Trophoblast cell (in vitro differentiated cells and primary cell): ENCODE data around the gene GXYLT1.

ENCODE experiments used
- DNase-seq, 2 donors: peaks; one replicate each; pipeline ENCODE4 v3.0.0-alpha.2; 2016
- H2AFZ ChIP-seq: 2 replicates; pipeline ENCODE4 v1.6.1; 2013; ENCODE audit warnings: low read length, moderate library complexity, mild to moderate bottlenecking; ENCODE audit not compliant: insufficient read depth, poor library complexity
- H2AK5ac ChIP-seq: 2 replicates; pipeline ENCODE4 v1.6.1; 2013; ENCODE audit warnings: mild to moderate bottlenecking, low read length
- H2BK120ac ChIP-seq: 2 replicates; pipeline ENCODE4 v1.6.1; 2013; ENCODE audit warnings: low read length, mild to moderate bottlenecking, moderate library complexity; ENCODE audit not compliant: insufficient read depth, poor library complexity
- H2BK12ac ChIP-seq: 2 replicates; pipeline ENCODE4 v1.6.1; 2013; ENCODE audit warnings: mild to moderate bottlenecking, low read length, moderate library complexity
- H2BK5ac ChIP-seq: 2 replicates; pipeline ENCODE4 v1.6.1; 2013; ENCODE audit warnings: low read length, low read depth, moderate library complexity, mild to moderate bottlenecking; ENCODE audit not compliant: poor library complexity
- H3K14ac ChIP-seq: 2 replicates; pipeline ENCODE4 v1.6.1; 2013; ENCODE audit warnings: mild to moderate bottlenecking, low read length
- H3K18ac ChIP-seq: 2 replicates; pipeline ENCODE4 v1.6.1; 2013; ENCODE audit warnings: mild to moderate bottlenecking, low read length
- H3K23ac ChIP-seq: 2 replicates; pipeline ENCODE4 v1.6.1; 2013; ENCODE audit warnings: low read length
- H3K27ac ChIP-seq: 2 replicates; pipeline ENCODE4 v1.5.1; 2013; ENCODE audit warnings: low read depth, mild to moderate bottlenecking, inconsistent platforms, low read length, moderate library complexity
- H3K27me3 ChIP-seq: 2 replicates; pipeline ENCODE4 v1.6.1; 2013; ENCODE audit warnings: inconsistent platforms, mild to moderate bottlenecking, low read length, moderate library complexity; ENCODE audit not compliant: insufficient read depth
- H3K36me3 ChIP-seq, 2 experiments: 1 replicate in 1 of 2; 2 replicates in 1 of 2; pipeline ENCODE4 v1.6.1; 2013; ENCODE audit warnings: low read length in 2 of 2, mild to moderate bottlenecking in 2 of 2, moderate library complexity in 1 of 2; ENCODE audit not compliant: insufficient read depth in 2 of 2, control insufficient read depth in 1 of 2
- H3K4ac ChIP-seq: 2 replicates; pipeline ENCODE4 v1.6.1; 2013; ENCODE audit warnings: low read depth, mild to moderate bottlenecking, low read length, moderate library complexity
- H3K4me1 ChIP-seq, 2 experiments: 1 replicate in 1 of 2; 2 replicates in 1 of 2; pipeline ENCODE4 v1.6.1; 2013; ENCODE audit warnings: low read length in 2 of 2, mild to moderate bottlenecking in 2 of 2, moderate library complexity in 1 of 2; ENCODE audit not compliant: insufficient read depth in 2 of 2, control insufficient read depth in 1 of 2
- H3K4me2 ChIP-seq: 2 replicates; pipeline ENCODE4 v1.6.1; 2013; ENCODE audit warnings: inconsistent platforms, mild to moderate bottlenecking, low read length, moderate library complexity
- H3K4me3 ChIP-seq: 2 replicates; pipeline ENCODE4 v1.5.1; 2013; ENCODE audit warnings: mild to moderate bottlenecking, low read depth, low read length, inconsistent platforms
- H3K79me1 ChIP-seq: one replicate; pipeline ENCODE4 v1.6.1; 2013; ENCODE audit warnings: low read length
- H3K79me2 ChIP-seq: 2 replicates; pipeline ENCODE4 v1.6.1; 2013; ENCODE audit warnings: low read length, mild to moderate bottlenecking; ENCODE audit not compliant: control insufficient read depth, insufficient read depth, poor library complexity
- H3K9ac ChIP-seq: 2 replicates; pipeline ENCODE4 v1.6.1; 2013; ENCODE audit warnings: mild to moderate bottlenecking, low read length
- H3K9me3 ChIP-seq: 2 replicates; pipeline ENCODE4 v1.6.1; 2013; ENCODE audit warnings: low read depth, mild to moderate bottlenecking, control low read depth, inconsistent platforms, low read length; ENCODE audit not compliant: insufficient read depth
- H4K12ac ChIP-seq: 2 replicates; pipeline ENCODE4 v1.6.1; 2013; ENCODE audit warnings: low read depth, mild to moderate bottlenecking, low read length, moderate library complexity
- H4K8ac ChIP-seq: 2 replicates; pipeline ENCODE4 v1.6.1; 2013; ENCODE audit warnings: low read depth, mild to moderate bottlenecking, low read length, moderate library complexity
- H4K91ac ChIP-seq: one replicate; pipeline ENCODE4 v1.6.1; 2013; ENCODE audit warnings: low read depth, mild to moderate bottlenecking, low read length, moderate library complexity
- WGBS: extraction: QIAGEN DNeasy Blood & Tissue Kit; methylation state at CpG from one replicate; pipeline ENCODE4 v1.1.7; 2013; ENCODE audit warnings: missing lambda C conversion rate; ENCODE audit not compliant: insufficient read length, insufficient coverage; ENCODE audit errors: extremely low coverage; 5-methylcytosine and 5-hydroxymethylcytosine counted together

GXYLT1 gene

DNA sequence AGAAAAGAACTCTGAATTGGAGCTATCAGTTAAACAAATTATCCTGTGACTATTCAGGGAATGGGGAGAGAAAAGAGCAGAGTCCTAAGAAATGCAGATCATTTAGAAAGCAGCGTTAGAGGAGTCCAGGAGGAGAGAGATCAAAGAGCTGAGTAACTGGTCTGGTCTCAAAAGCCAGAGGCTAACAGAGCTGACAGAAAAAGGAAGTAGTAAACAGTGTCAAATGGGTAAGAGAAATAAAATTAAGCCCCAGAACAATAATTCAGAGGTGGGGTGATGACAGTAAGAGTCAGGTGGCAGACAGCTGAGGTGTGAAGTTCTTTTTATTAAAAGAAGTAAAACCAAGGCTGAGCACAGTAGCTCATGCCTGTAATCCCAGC lies 19.3 kb downstream of the GXYLT1 start:
- no peaks in the 10 kb centered on the region for H3K9me3 ChIP-seq
- H2AK5ac ChIP-seq: no peak overlapping the region
- no peak overlapping the region for H4K91ac ChIP-seq
- no peak overlapping the region for H2BK12ac ChIP-seq
- H3K27me3 ChIP-seq: no peaks in the 10 kb centered on the region
- H4K8ac ChIP-seq: no peak overlapping the region
- no peak overlapping the region for H3K14ac ChIP-seq
- H3K79me1 ChIP-seq: no peaks in the 10 kb centered on the region
- no peak overlapping the region for H3K4ac ChIP-seq
- no peak overlapping the region for H3K27ac ChIP-seq
- H3K4me1 ChIP-seq: no peaks in the 10 kb centered on the region
- H3K18ac ChIP-seq: no peak overlapping the region
- WGBS: no CpG with 5 or more reads among the region's 1 CpG
- no peak overlapping the region for H3K9ac ChIP-seq
- no peaks in the 10 kb centered on the region for H3K36me3 ChIP-seq
- no peak overlapping the region for H3K23ac ChIP-seq
- no peak overlapping the region for H4K12ac ChIP-seq
- no peak overlapping the region for H3K4me3 ChIP-seq
- peak; percentile 12 to 76 for DNase-seq
- H2AFZ ChIP-seq: no peak overlapping the region
- H3K4me2 ChIP-seq: no peak overlapping the region
- no peaks in the 10 kb centered on the region for H3K79me2 ChIP-seq
- H2BK120ac ChIP-seq: no peak overlapping the region
- H2BK5ac ChIP-seq: no peak overlapping the region

DNA sequence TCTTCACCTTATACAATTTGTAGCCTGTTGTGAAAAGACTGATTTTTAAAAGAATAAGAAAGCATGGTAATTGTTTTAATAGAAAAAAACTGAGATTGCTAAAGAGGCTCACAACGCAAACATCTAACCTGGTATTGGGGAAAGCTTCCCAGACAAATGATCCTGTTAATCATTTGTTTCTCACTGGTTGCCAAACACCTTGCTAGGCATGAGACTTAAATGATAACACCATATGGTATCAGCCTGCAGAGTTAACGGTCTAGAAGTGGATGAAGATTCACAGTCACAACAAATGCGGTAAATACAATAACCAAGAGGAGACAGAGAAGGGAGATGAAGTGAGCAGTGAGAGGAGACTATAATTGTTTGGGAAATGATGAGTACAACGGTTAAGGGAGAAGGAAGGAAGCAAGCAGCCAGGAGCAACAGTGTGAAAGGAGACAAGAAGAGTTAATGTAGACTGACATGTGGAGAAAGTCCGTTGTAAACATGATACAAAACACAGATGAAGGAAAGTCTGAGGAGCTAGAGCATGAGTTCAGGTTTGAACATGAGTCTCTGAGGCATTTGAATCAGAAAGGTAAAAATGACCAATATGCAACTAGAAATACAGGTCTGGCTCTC lies 19.8 kb downstream of the GXYLT1 start:
- WGBS: no CpG with 5 or more reads among the region's 5 CpGs
- H2BK120ac ChIP-seq: no peak overlapping the region
- H2AK5ac ChIP-seq: no peak overlapping the region
- H3K36me3 ChIP-seq: no peaks in the 10 kb centered on the region
- no peak overlapping the region for H3K4ac ChIP-seq
- H4K91ac ChIP-seq: no peak overlapping the region
- no peak overlapping the region for H3K4me3 ChIP-seq
- H2BK5ac ChIP-seq: no peak overlapping the region
- H3K14ac ChIP-seq: no peak overlapping the region
- H4K12ac ChIP-seq: no peak overlapping the region
- no peaks in the 10 kb centered on the region for H3K79me1 ChIP-seq
- no peak overlapping the region for H3K9ac ChIP-seq
- no peaks in the 10 kb centered on the region for H3K9me3 ChIP-seq
- H3K27ac ChIP-seq: no peak overlapping the region
- H3K27me3 ChIP-seq: no peaks in the 10 kb centered on the region
- no peaks in the 10 kb centered on the region for H3K4me1 ChIP-seq
- no peak overlapping the region for H3K4me2 ChIP-seq
- no peak overlapping the region for H3K18ac ChIP-seq
- H4K8ac ChIP-seq: no peak overlapping the region
- no peak for DNase-seq
- no peak overlapping the region for H2BK12ac ChIP-seq
- no peak overlapping the region for H3K23ac ChIP-seq
- H2AFZ ChIP-seq: no peak overlapping the region
- H3K79me2 ChIP-seq: no peaks in the 10 kb centered on the region

DNA sequence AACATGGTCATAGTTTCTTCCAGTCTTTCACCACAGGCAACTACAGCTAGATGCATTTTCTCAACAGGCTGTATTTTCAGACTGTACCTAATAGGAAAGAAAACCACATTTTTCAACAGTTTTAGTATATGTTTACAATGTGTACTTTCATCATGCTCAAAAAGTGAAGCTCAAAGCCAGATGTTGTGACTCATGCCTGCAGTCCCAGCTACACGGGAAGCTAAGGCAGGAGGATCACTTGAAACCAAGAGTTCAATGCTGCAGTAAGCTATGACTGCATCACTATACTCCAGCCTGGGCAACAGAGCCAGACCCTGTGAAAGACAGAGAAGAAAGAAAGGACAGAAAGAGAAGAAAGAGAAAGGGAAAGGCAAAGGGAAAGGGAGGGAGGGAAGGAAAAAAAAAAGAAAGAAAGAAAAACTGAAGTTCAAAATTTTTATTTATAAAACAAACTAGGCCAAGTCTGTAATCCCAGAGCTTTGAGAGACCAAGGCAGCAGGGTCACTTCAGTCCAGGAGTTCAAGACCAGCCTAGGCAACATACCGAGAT lies 25.5 kb downstream of the GXYLT1 start:
- H4K8ac ChIP-seq: no peak overlapping the region
- H3K36me3 ChIP-seq: peaks cover 0 to 4% of the 10 kb centered on the region in 2 experiments
- H3K14ac ChIP-seq: no peak overlapping the region
- WGBS: no CpG with 5 or more reads among the region's 2 CpGs
- no peaks in the 10 kb centered on the region for H3K27me3 ChIP-seq
- H3K4me1 ChIP-seq: no peaks in the 10 kb centered on the region
- DNase-seq: no peak
- no peaks in the 10 kb centered on the region for H3K79me2 ChIP-seq
- no peak overlapping the region for H2BK12ac ChIP-seq
- H4K91ac ChIP-seq: no peak overlapping the region
- no peak overlapping the region for H2AK5ac ChIP-seq
- no peak overlapping the region for H3K4ac ChIP-seq
- no peak overlapping the region for H4K12ac ChIP-seq
- H3K23ac ChIP-seq: no peak overlapping the region
- H3K4me3 ChIP-seq: no peak overlapping the region
- H3K79me1 ChIP-seq: no peaks in the 10 kb centered on the region
- H2AFZ ChIP-seq: no peak overlapping the region
- H3K27ac ChIP-seq: no peak overlapping the region
- no peak overlapping the region for H3K9ac ChIP-seq
- no peak overlapping the region for H2BK120ac ChIP-seq
- no peak overlapping the region for H3K18ac ChIP-seq
- no peaks in the 10 kb centered on the region for H3K9me3 ChIP-seq
- H3K4me2 ChIP-seq: no peak overlapping the region
- no peak overlapping the region for H2BK5ac ChIP-seq

DNA sequence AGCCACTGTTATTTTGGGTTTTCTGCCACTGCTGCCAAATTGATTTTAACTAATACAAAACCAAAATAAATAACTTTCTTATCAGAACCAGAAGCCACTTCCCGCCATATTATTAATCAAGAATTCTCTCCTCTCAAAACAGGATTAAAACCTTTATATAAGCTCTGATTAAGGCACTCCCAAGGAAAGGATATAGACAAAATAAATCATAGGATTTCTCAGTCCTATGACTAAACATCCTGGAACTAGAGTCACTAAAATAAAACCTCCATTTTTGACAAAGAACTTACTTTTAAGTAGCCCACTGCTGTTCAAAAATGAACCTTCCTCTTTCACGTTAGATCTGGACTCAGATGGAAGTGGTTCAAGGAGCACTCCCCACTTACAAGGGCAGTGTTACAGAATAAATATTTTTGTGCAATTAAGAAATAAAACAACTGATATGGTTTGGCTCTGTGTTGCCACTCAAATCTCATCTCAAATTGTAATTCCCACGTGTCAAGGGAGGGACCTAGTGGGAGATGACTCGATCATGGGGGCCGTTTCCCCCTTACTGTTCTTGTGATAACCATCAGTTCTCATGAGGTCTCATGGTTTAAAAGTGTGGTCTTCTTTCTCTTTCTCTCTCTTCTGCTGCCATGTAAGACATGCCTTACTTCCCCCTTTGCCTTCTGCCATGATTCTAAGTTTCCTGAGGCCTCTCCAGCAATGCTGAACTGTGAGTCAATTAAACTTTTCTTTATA lies 26.4 kb downstream of the GXYLT1 start:
- Histone ChIP-seq H2AFZ (no peak overlapping the region), H3K4ac (no peak overlapping the region), H4K91ac (no peak overlapping the region), H4K12ac (no peak overlapping the region), H3K27ac (no peak overlapping the region), H3K9me3 (no peaks in the 10 kb centered on the region), H3K79me2 (no peaks in the 10 kb centered on the region), H3K14ac (no peak overlapping the region), H2AK5ac (no peak overlapping the region), H3K79me1 (no peaks in the 10 kb centered on the region), H3K4me3 (no peak overlapping the region), H3K4me1 (no peaks in the 10 kb centered on the region), H2BK120ac (no peak overlapping the region), H3K23ac (no peak overlapping the region), H3K18ac (no peak overlapping the region), H4K8ac (no peak overlapping the region), H3K27me3 (no peaks in the 10 kb centered on the region), H2BK12ac (no peak overlapping the region), H3K9ac (no peak overlapping the region), H3K4me2 (no peak overlapping the region), H2BK5ac (no peak overlapping the region), H3K36me3 (peaks cover 0 to 4% of the 10 kb centered on the region in 2 experiments)
- WGBS: no CpG with 5 or more reads among the region's 5 CpGs
- no peak for DNase-seq
